RPMI7951 (cell line): Measurements from ENCODE around the gene NDUFS8. TPM values are rescaled to one million over a fixed set of nuclear protein-coding genes. Genes with fewer than 3 reads are reported as not detected.

Experiments
- DNase-seq: peaks from one replicate; pipeline ENCODE4 v3.0.0-alpha.2; 2012; ENCODE audit warnings: low read depth
- total RNA-seq: library from RNA; depleted of rRNA; stranded (reverse); fragments of >200 nt; shearing (Covaris generic); gene quantifications from 2 replicates; pipeline ENCODE4 v1.2.3, GENCODE V29; 2014

NDUFS8 gene
- total RNA-seq, 1 experiment from 2014 or later = 270 TPM

- DNase-seq = no peak
Measured at GRCh38 chr11:68002938-68003845, 27.3 kb upstream of the NDUFS8 start.

- peak; percentile 89 for DNase-seq
Measured at GRCh38 chr11:68003846-68004550, 26.5 kb upstream of the NDUFS8 start, which contains the start of gene UNC93B1. Gene UNC93B1 (minus strand): TSS chr11:68004097. CDS start chr11:68004043, 54 bp downstream.

GRCh38 chr11:68004551-68005335 lies 25.7 kb upstream of the NDUFS8 start:
- no peak for DNase-seq

GRCh38 chr11:68006606-68007166 lies 23.8 kb upstream of the NDUFS8 start:
- DNase-seq = no peak

GRCh38 chr11:68007498-68008380 lies 22.7 kb upstream of the NDUFS8 start:
- no peak for DNase-seq

GRCh38 chr11:68008381-68009337 lies 21.8 kb upstream of the NDUFS8 start:
- no peak for DNase-seq

GRCh38 chr11:68009391-68010089 lies 20.9 kb upstream of the NDUFS8 start:
- peak; percentile 61 for DNase-seq

- peak; percentile 94 for DNase-seq
Measured at GRCh38 chr11:68010090-68011041, 20.1 kb upstream of the NDUFS8 start, which contains the start of gene ALDH3B1. Gene ALDH3B1 (plus strand): TSS chr11:68010327. CDS start chr11:68015298, 4,971 bp downstream.

GRCh38 chr11:68011051-68011943 lies 19.2 kb upstream of the NDUFS8 start:
- no peak for DNase-seq

GRCh38 chr11:68012044-68012842 lies 18.2 kb upstream of the NDUFS8 start:
- no peak for DNase-seq

- DNase-seq = peak; percentile 97
Measured at GRCh38 chr11:68012843-68013610, 17.5 kb upstream of the NDUFS8 start.

- DNase-seq = no peak
Measured at GRCh38 chr11:68013611-68014156, 16.8 kb upstream of the NDUFS8 start.

GRCh38 chr11:68014157-68014946 lies 16.1 kb upstream of the NDUFS8 start:
- peak; percentile 87 for DNase-seq
